Astrocyte of the cerebellum (primary cell): Measurements from ENCODE around the gene OPN4.

Experiments
- DNase-seq: peaks from one replicate; pipeline ENCODE4 v3.0.0-alpha.2; 2011; ENCODE audit warnings: low read depth
- H3K4me3 ChIP-seq: 2 replicates; pipeline ENCODE4 v1.5.1; 2011; ENCODE audit warnings: mild to moderate bottlenecking, low read depth, low read length, moderate library complexity
- CTCF ChIP-seq: IDR thresholded peaks from 2 replicates; pipeline ENCODE4 v1.5.1; 2012; ENCODE audit warnings: low read length, low read depth, moderate library complexity, mild to moderate bottlenecking; ENCODE audit errors: missing control alignments
- in situ Hi-C: cut with HindIII; loops from 2 replicates; pipeline ENCODE4 v1.10.0; 2017; ENCODE audit warnings: low sequenced_read_pairs

The OPN4 gene

GRCh38 chr10:86670876-86671275, 16.5 kb downstream of the OPN4 start:
- H3K4me3 ChIP-seq: no peak overlapping the region
- TF ChIP-seq CTCF: no peak
- no peak for DNase-seq
- in situ Hi-C loops: no loop called here

GRCh38 chr10:86671419-86671818, 17.1 kb downstream of the OPN4 start:
- in situ Hi-C loops: no loop called here
- TF ChIP-seq CTCF: no peak
- no peak overlapping the region for H3K4me3 ChIP-seq
- no peak for DNase-seq

- in situ Hi-C loops: no loop called here
- no peak for DNase-seq
- TF ChIP-seq CTCF: no peak
- no peak overlapping the region for H3K4me3 ChIP-seq
Measured at GRCh38 chr10:86671985-86672710, 17.8 kb downstream of the OPN4 start.

- no peak overlapping the region for H3K4me3 ChIP-seq
- TF ChIP-seq CTCF: no peak
- DNase-seq: no peak
- in situ Hi-C loops: no loop called here
Measured at GRCh38 chr10:86673216-86673826, 19.0 kb downstream of the OPN4 start.

- in situ Hi-C loops: no loop called here
- no peak for DNase-seq
- TF ChIP-seq CTCF: no peak
- no peak overlapping the region for H3K4me3 ChIP-seq
Measured at GRCh38 chr10:86673827-86674581, 19.7 kb downstream of the OPN4 start.

GRCh38 chr10:86674912-86675311, 20.6 kb downstream of the OPN4 start:
- no peak for TF ChIP-seq CTCF
- DNase-seq: no peak
- in situ Hi-C loops: no loop called here
- H3K4me3 ChIP-seq: no peak overlapping the region
